ENCODE data around the gene CEBPG. TPM values are rescaled to one million over a fixed set of nuclear protein-coding genes. Genes with fewer than 3 reads are reported as not detected.

The CEBPG gene
- total RNA-seq, 1 experiment from 2014 or later: 41.5 TPM

GRCh38 chr19:33335446-33335845 lies 38.1 kb upstream of the CEBPG start:
- ATAC-seq (no peak), DNase-seq (ENCODE audit: low read depth, low spot score) (no peak)
- H3K36me3 ChIP-seq (ENCODE audit: control insufficient read depth, insufficient read depth, low read length): no peaks in the 10 kb centered on the region
- TF ChIP-seq SIN3A (IDR thresholded peaks at IDR 0.05; ENCODE audit: borderline replicate concordance, insufficient read depth, low read depth, low read length) (no peak), TCF7L2 (IDR thresholded peaks at IDR 0.05; ENCODE audit: low read depth, low read length) (no peak), POLR2AphosphoS5 (IDR thresholded peaks at IDR 0.05; ENCODE audit: low read depth, low read length) (no peak), REST (IDR thresholded peaks at IDR 0.05; ENCODE audit: insufficient read depth in 1 of 2, low read depth in 2 of 2, low read length in 1 of 2) (no peak), CTCF (IDR thresholded peaks at IDR 0.05) (no peak)
- no peaks in the 10 kb centered on the region for H3K9me3 ChIP-seq (ENCODE audit: control insufficient read depth, insufficient read depth, low read depth, low read length)
- no peak overlapping the region for H3K4me3 ChIP-seq (ENCODE audit: low read depth in 2 of 2, low read length in 2 of 2)
- H3K27ac ChIP-seq (ENCODE audit: low read length): no peak overlapping the region
- no peaks in the 10 kb centered on the region; the same call in 1 of the 2 replicates for H3K4me1 ChIP-seq (ENCODE audit: control insufficient read depth, insufficient read depth, low read length)
- POLR2A ChIA-PET: no interaction called here
- peaks cover 3% of the 10 kb centered on the region; the same call in 1 of the 2 replicates for H3K27me3 ChIP-seq (ENCODE audit: control insufficient read depth, insufficient read depth, low read length)
- CTCF ChIA-PET: no interaction called here
- in situ Hi-C loops (cut with HindIII; ENCODE audit: low pct_unique_long_range_greater_than_20kb, low sequenced_read_pairs): no loop called here
- no TSS peak for BruUV-seq (replicated peaks)
- intact Hi-C loops (cut with micrococcal nuclease; ENCODE audit: unreplicated experiment): no loop called here

DNA sequence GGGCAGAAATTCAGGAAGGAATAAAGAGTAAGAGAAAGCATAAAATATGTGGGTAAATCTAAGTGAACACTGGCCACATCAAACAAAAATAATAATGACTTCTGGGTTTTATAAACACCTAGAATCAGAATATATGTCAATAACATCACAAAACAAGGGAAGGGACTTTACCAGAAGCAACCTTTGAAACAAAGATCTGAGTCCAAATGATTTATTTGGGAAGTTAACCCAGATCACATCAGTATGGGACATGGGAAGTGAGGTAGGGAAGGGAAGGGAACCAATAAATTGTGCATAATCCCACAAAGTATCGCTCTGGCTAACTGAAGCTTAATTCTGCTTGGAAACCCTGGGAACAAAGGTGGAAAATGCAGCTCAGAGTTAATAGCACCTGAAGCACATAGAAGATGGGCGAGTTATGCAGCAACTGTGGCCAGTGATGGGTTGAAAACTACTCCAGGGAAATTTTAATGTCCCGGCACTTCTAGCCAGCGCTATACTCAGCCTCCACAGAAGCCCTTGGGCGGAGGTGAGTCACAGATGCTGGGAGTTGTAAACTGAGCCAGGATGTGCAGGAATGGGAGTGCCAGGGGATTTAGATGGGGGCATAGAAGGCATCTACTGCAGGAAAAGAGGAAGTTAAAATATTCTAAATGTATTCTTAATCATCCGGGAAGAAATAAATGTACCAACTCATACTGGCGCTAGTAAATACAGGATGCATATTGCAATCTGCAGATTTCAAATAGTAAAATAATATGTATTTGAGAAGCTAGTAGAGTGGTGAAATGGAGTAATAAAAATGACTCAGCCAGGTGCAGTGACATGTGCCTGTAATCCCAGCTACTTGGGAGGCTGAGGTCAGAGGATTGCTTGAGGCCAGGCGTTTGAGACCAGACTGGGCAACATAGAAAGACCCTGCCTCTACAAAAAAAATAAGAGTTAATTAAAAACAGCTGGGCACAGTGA lies 34.2 kb upstream of the CEBPG start:
- TF ChIP-seq CTCF (IDR thresholded peaks at IDR 0.05) (no peak), TCF7L2 (IDR thresholded peaks at IDR 0.05; ENCODE audit: low read depth, low read length) (no peak), POLR2AphosphoS5 (IDR thresholded peaks at IDR 0.05; ENCODE audit: low read depth, low read length) (no peak), REST (IDR thresholded peaks at IDR 0.05; ENCODE audit: insufficient read depth in 1 of 2, low read depth in 2 of 2, low read length in 1 of 2) (no peak), SIN3A (IDR thresholded peaks at IDR 0.05; ENCODE audit: borderline replicate concordance, insufficient read depth, low read depth, low read length) (no peak)
- Histone ChIP-seq H3K4me1 (ENCODE audit: control insufficient read depth, insufficient read depth, low read length) (no peaks in the 10 kb centered on the region; the same call in 1 of the 2 replicates), H3K4me3 (ENCODE audit: low read depth in 2 of 2, low read length in 2 of 2) (no peak overlapping the region), H3K36me3 (ENCODE audit: control insufficient read depth, insufficient read depth, low read length) (no peaks in the 10 kb centered on the region), H3K27ac (ENCODE audit: low read length) (no peak overlapping the region), H3K9me3 (ENCODE audit: control insufficient read depth, insufficient read depth, low read depth, low read length) (no peaks in the 10 kb centered on the region), H3K27me3 (ENCODE audit: control insufficient read depth, insufficient read depth, low read length) (peaks cover 19% of the 10 kb centered on the region; the same call in 1 of the 2 replicates)
- DNase-seq (ENCODE audit: low read depth, low spot score): no peak
- CTCF ChIA-PET: interaction anchor here (0.6 kb wide), 1 partner anchor 200 kb away, joined by 3 read pairs; no protein-coding TSS in a partner anchor
- in situ Hi-C loops (cut with HindIII; ENCODE audit: low pct_unique_long_range_greater_than_20kb, low sequenced_read_pairs) (no loop called here), intact Hi-C loops (cut with micrococcal nuclease; ENCODE audit: unreplicated experiment) (no loop called here)
- no TSS peak for BruUV-seq (replicated peaks)
- POLR2A ChIA-PET: no interaction called here
- no peak; the same call in 1 of the 2 replicates for ATAC-seq

Measured in Panc1 (cell line).